ENCODE data around the gene KRT78.
"Not testable (repeated sequence)": the region's sequence is repeated elsewhere in the genome, so short reads cannot be mapped to it uniquely, and the experiment has no call there.

- not testable (repeated sequence) for TF ChIP-seq ZFY (CRISPR knock-in tag; IDR thresholded peaks at IDR 0.05); CTCF (CRISPR knock-in tag; IDR thresholded peaks at IDR 0.05); ZNF224 (CRISPR knock-in tag; IDR thresholded peaks at IDR 0.05); POLR2A (IDR thresholded peaks at IDR 0.05; ENCODE audit: insufficient read depth in 1 of 2, low read depth in 2 of 2, low read length in 2 of 2); REST (IDR thresholded peaks at IDR 0.05; ENCODE audit: borderline replicate concordance in 1 of 2, low read depth in 1 of 2, low read length in 2 of 2); ZNF639 (CRISPR knock-in tag; conservative IDR thresholded peaks at IDR 0.05); POLR2AphosphoS5 (IDR thresholded peaks at IDR 0.05; ENCODE audit: low read depth, low read length); EP300 (IDR thresholded peaks at IDR 0.05; ENCODE audit: low read depth in 2 of 2, low read length in 2 of 2); EP300 (CRISPR knock-in tag; IDR thresholded peaks at IDR 0.05; ENCODE audit: borderline replicate concordance); ZNF407 (CRISPR knock-in tag; IDR thresholded peaks at IDR 0.05; ENCODE audit: not compliant biosample characterization)
Observed at GRCh38 chr12:52795332-52795674, 53.5 kb downstream of the KRT78 start.
